Prostate gland (tissue), 2 donors: ENCODE results near the gene DUSP22. TPM values are rescaled to one million over a fixed set of nuclear protein-coding genes. Genes with fewer than 3 reads are reported as not detected.

Source experiments
- DNase-seq: peaks from one replicate; pipeline ENCODE4 v3.0.0-alpha.2; 2019; ENCODE audit warnings: low spot score
- H3K27ac ChIP-seq, 2 donors: fragments of 200-600 bp; sonication (generic); 2 replicates each; pipeline ENCODE4 v1.5.1; 2017 to 2019
- H3K27me3 ChIP-seq: fragments of 200-600 bp; sonication (generic); replicated peaks from 2 replicates; pipeline ENCODE4 v1.5.1; 2019; ENCODE audit not compliant: insufficient read depth
- H3K36me3 ChIP-seq, 2 donors: fragments of 200-600 bp; sonication (generic); 1 replicate in 1 of 2; 2 replicates in 1 of 2; pipeline versions ENCODE4 v1.5.1 to v1.8.1; 2017 to 2019
- H3K4me1 ChIP-seq: fragments of 200-600 bp; sonication (generic); replicated peaks from 2 replicates; pipeline ENCODE4 v1.5.1; 2019
- H3K4me3 ChIP-seq, 2 donors: fragments of 200-600 bp; sonication (generic); 2 replicates each; pipeline ENCODE4 v1.5.1; 2017 to 2019
- H3K9me3 ChIP-seq: fragments of 200-600 bp; sonication (generic); 2 replicates; pipeline ENCODE4 v1.5.1; 2017
- POLR2A ChIP-seq: fragments of 450-650 bp; IDR thresholded peaks from one replicate; pipeline ENCODE4 v1.6.1; 2016; ENCODE audit warnings: antibody characterized with exemption, mild to moderate bottlenecking
- POLR2AphosphoS5 ChIP-seq: sonication (generic); formaldehyde crosslinking; IDR thresholded peaks from one replicate; pipeline ENCODE4 v1.6.1; 2017; ENCODE audit warnings: antibody characterized with exemption
- WGBS: methylation state at CpG from one replicate; pipeline ENCODE4 v1.1.5; 2018; 5-methylcytosine and 5-hydroxymethylcytosine counted together
- intact Hi-C: fragments of 100-400 bp; cut with DNase I; formaldehyde crosslinking; loops from one replicate; pipeline ENCODE4 v1.14.2; 2022
- total RNA-seq, 2 donors: library from RNA; depleted of rRNA; stranded (reverse); fragments of >200 nt; gene quantifications; one replicate each; pipeline ENCODE4 v1.1.0, GENCODE V29; 2016
- TF ChIP-seq, protein P1 (sequence below), 4 experiments: fragments of 200-600 bp in 2 of 4; fragments of 450-650 bp in 2 of 4; sonication (generic) in 2 of 4; IDR thresholded peaks; 1 replicate in 3 of 4; 2 replicates in 1 of 4; pipeline ENCODE4 v1.5.1; 2016 to 2019; ENCODE audit warnings: antibody characterized with exemption in 4 of 4, mild to moderate bottlenecking in 2 of 4, moderate library complexity in 2 of 4

Gene DUSP22
- total RNA-seq, 2 donors from 2014 or later, result 29.8 to 95.8 TPM

DNA sequence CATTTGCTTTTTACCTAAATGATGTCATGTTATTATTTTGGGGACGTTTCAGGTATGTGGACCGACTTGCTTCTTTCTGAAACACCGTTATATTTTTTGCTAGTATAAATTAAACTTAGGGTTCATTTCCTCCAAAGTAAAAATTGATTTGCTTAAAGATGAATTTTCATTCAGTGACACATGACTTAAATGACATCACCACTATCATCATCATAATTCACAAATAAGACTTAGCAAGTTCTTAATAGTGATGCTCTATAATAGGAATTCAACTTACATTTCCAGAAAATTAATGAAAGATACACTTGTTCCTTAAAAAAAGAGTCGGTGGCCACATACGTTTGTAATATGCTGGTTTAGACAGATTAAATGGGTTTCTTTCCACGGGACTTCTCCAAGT lies 108.5 kb downstream of the DUSP22 start:
- DNase-seq, result no peak
- intact Hi-C loops, result no loop called here
- 88% methylated on average over 6 of the region's 6 CpGs for WGBS
- Histone ChIP-seq H3K27ac (no peak overlapping the region), H3K36me3 (no peaks in the 10 kb centered on the region), H3K9me3 (no peaks in the 10 kb centered on the region), H3K4me1 (no peaks in the 10 kb centered on the region), H3K27me3 (peaks cover 16% of the 10 kb centered on the region), H3K4me3 (no peak overlapping the region)
- TF ChIP-seq, protein P1, sequence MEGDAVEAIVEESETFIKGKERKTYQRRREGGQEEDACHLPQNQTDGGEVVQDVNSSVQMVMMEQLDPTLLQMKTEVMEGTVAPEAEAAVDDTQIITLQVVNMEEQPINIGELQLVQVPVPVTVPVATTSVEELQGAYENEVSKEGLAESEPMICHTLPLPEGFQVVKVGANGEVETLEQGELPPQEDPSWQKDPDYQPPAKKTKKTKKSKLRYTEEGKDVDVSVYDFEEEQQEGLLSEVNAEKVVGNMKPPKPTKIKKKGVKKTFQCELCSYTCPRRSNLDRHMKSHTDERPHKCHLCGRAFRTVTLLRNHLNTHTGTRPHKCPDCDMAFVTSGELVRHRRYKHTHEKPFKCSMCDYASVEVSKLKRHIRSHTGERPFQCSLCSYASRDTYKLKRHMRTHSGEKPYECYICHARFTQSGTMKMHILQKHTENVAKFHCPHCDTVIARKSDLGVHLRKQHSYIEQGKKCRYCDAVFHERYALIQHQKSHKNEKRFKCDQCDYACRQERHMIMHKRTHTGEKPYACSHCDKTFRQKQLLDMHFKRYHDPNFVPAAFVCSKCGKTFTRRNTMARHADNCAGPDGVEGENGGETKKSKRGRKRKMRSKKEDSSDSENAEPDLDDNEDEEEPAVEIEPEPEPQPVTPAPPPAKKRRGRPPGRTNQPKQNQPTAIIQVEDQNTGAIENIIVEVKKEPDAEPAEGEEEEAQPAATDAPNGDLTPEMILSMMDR (IDR thresholded peaks at IDR 0.05), result no peak
- TF ChIP-seq POLR2A, result no peak
- no peak for TF ChIP-seq POLR2AphosphoS5

Other genes starting within 250 kb of the DUSP22 start
- gene IRF4, start 99.3 kb downstream of the DUSP22 start, total RNA-seq, result 1 to 10 TPM in 1 of 2 donors, under 1 TPM in 1; 0.77 to 1.6 TPM